ENCODE data around the gene FOXD1. TPM values are rescaled to one million over a fixed set of nuclear protein-coding genes. Genes with fewer than 3 reads are reported as not detected.

The FOXD1 gene
- total RNA-seq, 4 donors from 2014 or later, result 0.33 to 0.49 (median 0.41) TPM; not detected in 1

DNA sequence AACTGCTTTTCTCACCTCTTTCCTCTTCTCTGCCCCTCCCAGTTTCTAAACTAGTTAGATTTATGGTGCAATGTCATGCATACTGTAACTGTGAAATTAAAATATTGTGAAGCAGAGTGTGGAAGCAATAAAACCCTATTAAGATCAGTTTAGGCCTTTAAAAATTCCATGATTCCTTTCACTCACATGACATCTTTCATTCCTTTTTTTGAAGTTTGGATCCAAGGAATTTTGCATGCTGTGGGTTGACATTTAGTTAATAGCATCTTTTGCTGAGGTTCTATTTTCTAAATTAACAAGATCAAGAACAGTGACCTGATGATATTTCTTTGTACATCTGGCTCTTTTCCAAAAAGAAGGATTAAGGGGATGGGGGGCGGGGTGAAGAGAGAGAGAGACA is 13.7 kb downstream of the FOXD1 start:
- H3K27me3 ChIP-seq, result peaks cover 76 to 86% (median 82%) of the 10 kb centered on the region in 3 donors
- intact Hi-C loops (cut with DNase I; ENCODE audit: low total_unique reads), result no loop called here
- in situ Hi-C loops (cut with MboI; ENCODE audit: low sequenced_read_pairs in 4 of 4), result loop anchor here in 2 of 4 donors (25.0 kb wide), 1 partner anchor 223 kb away; no protein-coding TSS in a partner anchor

DNA sequence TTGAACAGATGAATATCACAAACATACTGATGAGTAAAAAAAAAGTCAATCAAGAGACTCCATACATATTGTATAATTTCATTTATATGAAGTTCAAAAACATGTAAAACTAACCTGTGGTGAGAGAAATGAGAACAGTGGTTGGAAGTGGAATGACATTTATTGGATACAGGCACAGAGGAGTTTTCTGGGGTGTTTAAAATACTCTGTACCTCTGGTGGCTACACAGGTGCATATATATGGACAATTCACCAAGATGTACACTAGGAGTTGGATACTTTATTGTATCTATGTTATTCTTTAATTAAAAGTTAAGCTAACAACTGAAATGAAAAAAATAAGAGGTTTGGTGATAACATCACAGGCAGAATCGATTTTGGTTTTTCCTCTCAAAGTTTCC is 14.1 kb downstream of the FOXD1 start:
- Histone ChIP-seq H3K27me3 (peaks cover 73 to 82% (median 80%) of the 10 kb centered on the region in 3 donors), H3K9me3 (no peaks in the 10 kb centered on the region), H3K4me1 (peaks cover 5 to 11% of the 10 kb centered on the region in 2 donors), H3K27ac (no peak overlapping the region), H3K4me3 (no peak overlapping the region), H3K36me3 (no peaks in the 10 kb centered on the region)
- ATAC-seq, result no peak
- TF ChIP-seq, protein P1, sequence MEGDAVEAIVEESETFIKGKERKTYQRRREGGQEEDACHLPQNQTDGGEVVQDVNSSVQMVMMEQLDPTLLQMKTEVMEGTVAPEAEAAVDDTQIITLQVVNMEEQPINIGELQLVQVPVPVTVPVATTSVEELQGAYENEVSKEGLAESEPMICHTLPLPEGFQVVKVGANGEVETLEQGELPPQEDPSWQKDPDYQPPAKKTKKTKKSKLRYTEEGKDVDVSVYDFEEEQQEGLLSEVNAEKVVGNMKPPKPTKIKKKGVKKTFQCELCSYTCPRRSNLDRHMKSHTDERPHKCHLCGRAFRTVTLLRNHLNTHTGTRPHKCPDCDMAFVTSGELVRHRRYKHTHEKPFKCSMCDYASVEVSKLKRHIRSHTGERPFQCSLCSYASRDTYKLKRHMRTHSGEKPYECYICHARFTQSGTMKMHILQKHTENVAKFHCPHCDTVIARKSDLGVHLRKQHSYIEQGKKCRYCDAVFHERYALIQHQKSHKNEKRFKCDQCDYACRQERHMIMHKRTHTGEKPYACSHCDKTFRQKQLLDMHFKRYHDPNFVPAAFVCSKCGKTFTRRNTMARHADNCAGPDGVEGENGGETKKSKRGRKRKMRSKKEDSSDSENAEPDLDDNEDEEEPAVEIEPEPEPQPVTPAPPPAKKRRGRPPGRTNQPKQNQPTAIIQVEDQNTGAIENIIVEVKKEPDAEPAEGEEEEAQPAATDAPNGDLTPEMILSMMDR (IDR thresholded peaks at IDR 0.05 in 4 of 5, conservative IDR thresholded peaks at IDR 0.05 in 1 of 5), result no peak
- no peak for TF ChIP-seq POLR2A (IDR thresholded peaks at IDR 0.05)
- no peak for DNase-seq
- in situ Hi-C loops (cut with MboI; ENCODE audit: low sequenced_read_pairs in 4 of 4) (loop anchor here in 2 of 4 donors (25.0 kb wide), 1 partner anchor 222 kb away; no protein-coding TSS in a partner anchor), intact Hi-C loops (cut with DNase I; ENCODE audit: low total_unique reads) (no loop called here)

More for the DNA sequence above, 13.7 kb downstream of the FOXD1 start:
- peaks cover 5 to 11% of the 10 kb centered on the region in 2 donors for H3K4me1 ChIP-seq
- no peak for TF ChIP-seq POLR2A (IDR thresholded peaks at IDR 0.05)
- TF ChIP-seq, protein P1 (IDR thresholded peaks at IDR 0.05 in 4 of 5, conservative IDR thresholded peaks at IDR 0.05 in 1 of 5), result no peak
- no peak overlapping the region for H3K27ac ChIP-seq
- ATAC-seq (no peak), DNase-seq (no peak)
- no peak overlapping the region for H3K4me3 ChIP-seq
- no peaks in the 10 kb centered on the region for H3K36me3 ChIP-seq
- H3K9me3 ChIP-seq, result no peaks in the 10 kb centered on the region

DNA sequence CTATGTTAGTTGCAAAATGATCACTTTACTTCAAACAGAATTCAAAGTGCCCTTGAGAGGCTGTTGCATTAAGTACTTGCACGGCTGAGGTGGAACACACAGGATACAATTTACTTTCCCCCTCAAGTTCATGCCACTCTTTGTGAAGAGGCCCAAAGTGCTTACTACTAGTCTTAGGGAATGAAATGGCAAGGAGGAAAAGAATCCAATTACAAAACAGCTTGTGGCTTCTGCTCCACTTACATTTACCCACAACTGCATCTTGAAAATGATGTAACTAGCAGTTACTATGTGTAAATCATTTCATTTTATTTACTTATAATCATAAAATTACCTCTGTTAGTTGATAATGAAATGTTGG is 14.6 kb downstream of the FOXD1 start:
- H3K9me3 ChIP-seq, result no peaks in the 10 kb centered on the region
- in situ Hi-C loops (cut with MboI; ENCODE audit: low sequenced_read_pairs in 4 of 4), result loop anchor here in 2 of 4 donors (25.0 kb wide), 1 partner anchor 222 kb away; no protein-coding TSS in a partner anchor
- no peak for DNase-seq

DNA sequence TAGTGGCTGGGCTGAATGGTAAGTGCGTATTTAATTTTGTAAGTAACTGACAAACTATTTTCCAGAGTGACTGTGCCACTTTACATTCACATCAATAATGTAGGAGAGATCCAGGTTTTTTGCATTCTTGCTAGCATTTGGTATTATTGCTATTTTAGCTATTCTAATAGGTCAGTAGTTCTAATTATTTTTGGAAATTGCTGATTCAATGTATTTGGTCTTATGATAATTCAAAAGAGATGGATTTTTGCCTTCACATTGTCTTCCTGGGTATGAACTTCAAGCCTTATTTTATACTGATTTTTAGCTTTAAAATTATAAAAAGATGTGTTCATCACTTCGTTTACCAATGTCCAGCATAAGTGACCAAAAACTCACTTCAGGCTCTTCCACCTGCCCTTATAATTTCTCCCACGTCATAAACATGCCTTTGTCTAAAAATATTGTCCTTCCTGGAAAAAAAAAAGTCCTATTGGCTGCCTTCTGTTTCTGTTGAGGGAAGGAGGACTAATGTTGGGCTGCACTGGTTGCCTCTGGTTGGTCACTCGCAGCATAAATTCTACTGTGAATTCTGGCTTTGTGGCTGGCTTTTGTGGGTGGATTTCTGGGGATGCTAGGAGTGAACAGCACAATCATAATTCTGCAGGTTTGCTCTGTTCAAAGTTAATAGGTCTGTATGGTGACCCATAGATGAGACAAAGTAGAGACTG is 15.2 kb downstream of the FOXD1 start:
- intact Hi-C loops (cut with DNase I; ENCODE audit: low total_unique reads) (no loop called here), in situ Hi-C loops (cut with MboI; ENCODE audit: low sequenced_read_pairs in 4 of 4) (loop anchor here in 2 of 4 donors (25.0 kb wide), 1 partner anchor 221 kb away; no protein-coding TSS in a partner anchor)
- H3K36me3 ChIP-seq, result no peaks in the 10 kb centered on the region
- peaks cover 72 to 76% (median 73%) of the 10 kb centered on the region in 3 donors for H3K27me3 ChIP-seq
- TF ChIP-seq, protein P1 (IDR thresholded peaks at IDR 0.05 in 4 of 5, conservative IDR thresholded peaks at IDR 0.05 in 1 of 5), result no peak
- no peak for TF ChIP-seq POLR2A (IDR thresholded peaks at IDR 0.05)
- DNase-seq (no peak), ATAC-seq (no peak)
- no peak overlapping the region for H3K4me3 ChIP-seq
- H3K27ac ChIP-seq, result no peak overlapping the region
- no peaks in the 10 kb centered on the region for H3K9me3 ChIP-seq
- peaks cover 5 to 11% of the 10 kb centered on the region in 2 donors for H3K4me1 ChIP-seq

More for the DNA sequence above, 14.6 kb downstream of the FOXD1 start:
- intact Hi-C loops (cut with DNase I; ENCODE audit: low total_unique reads), result no loop called here
- Histone ChIP-seq H3K4me3 (no peak overlapping the region), H3K36me3 (no peaks in the 10 kb centered on the region), H3K27ac (no peak overlapping the region), H3K27me3 (peaks cover 73 to 80% (median 77%) of the 10 kb centered on the region in 3 donors), H3K4me1 (peaks cover 5 to 11% of the 10 kb centered on the region in 2 donors)
- no peak for ATAC-seq
- TF ChIP-seq, protein P1 (IDR thresholded peaks at IDR 0.05 in 4 of 5, conservative IDR thresholded peaks at IDR 0.05 in 1 of 5), result no peak
- TF ChIP-seq POLR2A (IDR thresholded peaks at IDR 0.05), result no peak
